ENCODE measurements around the gene SNX13. TPM values are rescaled to one million over a fixed set of nuclear protein-coding genes. Genes with fewer than 3 reads are reported as not detected.

The SNX13 gene
- total RNA-seq (ENCODE audit: insufficient read depth, low replicate concordance), result 78.0 TPM

DNA sequence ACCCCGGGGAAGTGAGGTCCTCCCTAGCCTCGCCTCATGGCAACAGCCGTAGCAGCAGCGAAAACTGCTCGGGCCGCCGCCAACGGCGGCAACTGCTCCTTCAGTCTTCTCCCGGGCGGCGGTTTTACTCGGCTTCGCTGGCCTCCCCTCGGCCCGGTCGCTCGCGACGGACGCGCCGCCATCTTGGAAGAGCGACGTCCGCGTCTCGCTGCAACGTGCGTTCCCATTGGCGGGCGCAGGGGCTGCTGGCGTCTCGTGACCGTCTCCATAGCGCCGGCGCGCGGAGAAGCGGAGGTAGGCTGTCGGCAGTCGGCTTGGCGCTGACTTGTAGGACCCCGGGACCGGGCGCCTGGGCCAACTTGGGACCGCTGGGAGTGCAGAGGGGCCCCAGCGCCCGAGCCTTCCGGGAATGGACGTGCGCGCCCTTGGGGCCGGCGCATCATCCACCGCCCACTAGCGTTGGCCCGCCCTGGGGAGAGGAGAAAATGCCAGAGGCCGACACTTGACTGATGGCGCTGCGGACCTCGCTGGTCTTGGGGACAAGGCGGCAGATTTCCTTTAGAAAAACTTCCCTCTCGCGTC lies at the start of gene SNX13:
Gene SNX13, minus strand, starts transcription at position 193 of the 582 bp plus-strand sequence. CDS start 199 bp downstream, outside the sequence.
- DNase-seq (ENCODE audit: low spot score), result peak; percentile 96

DNA sequence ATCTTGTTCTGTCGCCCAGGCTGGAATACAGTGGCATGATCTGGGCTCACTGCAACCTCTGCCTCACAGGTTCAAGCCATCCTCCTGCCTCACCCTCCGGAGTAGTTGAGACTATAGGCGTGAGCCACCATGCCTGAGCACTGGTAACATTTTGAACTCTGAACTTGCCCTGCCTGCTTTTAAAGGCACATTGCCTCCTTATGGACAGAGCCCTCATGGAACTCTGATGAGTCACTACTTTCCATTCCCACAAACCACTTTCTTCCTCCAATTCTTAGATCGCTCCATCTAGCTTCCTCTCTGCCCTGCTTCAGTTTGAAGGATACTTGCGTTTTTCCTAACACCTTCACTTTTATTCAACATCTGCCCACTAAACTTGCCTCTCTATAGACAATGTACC lies 49.3 kb upstream of the SNX13 start:
- DNase-seq (ENCODE audit: low spot score), result no peak

DNA sequence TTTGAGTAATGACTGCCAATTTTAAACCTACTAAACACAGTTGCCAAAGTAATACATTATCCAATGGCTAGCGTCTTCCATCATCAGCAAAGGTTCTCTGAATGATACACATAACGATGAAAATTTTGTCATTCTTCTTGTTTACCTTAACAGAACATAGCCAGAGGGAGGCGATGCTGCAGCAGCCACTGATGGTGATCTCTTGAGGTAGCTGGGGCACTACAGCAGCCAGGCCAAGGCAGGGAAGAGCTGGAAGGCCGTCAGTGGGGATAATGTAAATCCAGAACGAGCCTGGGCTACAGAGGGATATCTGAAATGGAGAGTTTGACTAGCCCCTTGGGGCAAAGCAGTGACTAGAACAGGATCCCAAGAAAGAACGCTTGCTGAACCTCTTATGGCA lies 48.6 kb upstream of the SNX13 start:
- DNase-seq (ENCODE audit: low spot score), result no peak

GRCh38 chr7:17988141-17988540 lies 47.8 kb upstream of the SNX13 start:
- DNase-seq (ENCODE audit: low spot score), result no peak

- peak; percentile 73 for DNase-seq (ENCODE audit: low spot score)
These were observed 46.6 kb upstream of the SNX13 start for GRCh38 chr7:17986851-17987250.

GRCh38 chr7:17985473-17986239 lies 45.4 kb upstream of the SNX13 start:
- no peak for DNase-seq (ENCODE audit: low spot score)

- DNase-seq (ENCODE audit: low spot score), result no peak
These were observed 44.0 kb upstream of the SNX13 start for GRCh38 chr7:17984288-17984687.

DNA sequence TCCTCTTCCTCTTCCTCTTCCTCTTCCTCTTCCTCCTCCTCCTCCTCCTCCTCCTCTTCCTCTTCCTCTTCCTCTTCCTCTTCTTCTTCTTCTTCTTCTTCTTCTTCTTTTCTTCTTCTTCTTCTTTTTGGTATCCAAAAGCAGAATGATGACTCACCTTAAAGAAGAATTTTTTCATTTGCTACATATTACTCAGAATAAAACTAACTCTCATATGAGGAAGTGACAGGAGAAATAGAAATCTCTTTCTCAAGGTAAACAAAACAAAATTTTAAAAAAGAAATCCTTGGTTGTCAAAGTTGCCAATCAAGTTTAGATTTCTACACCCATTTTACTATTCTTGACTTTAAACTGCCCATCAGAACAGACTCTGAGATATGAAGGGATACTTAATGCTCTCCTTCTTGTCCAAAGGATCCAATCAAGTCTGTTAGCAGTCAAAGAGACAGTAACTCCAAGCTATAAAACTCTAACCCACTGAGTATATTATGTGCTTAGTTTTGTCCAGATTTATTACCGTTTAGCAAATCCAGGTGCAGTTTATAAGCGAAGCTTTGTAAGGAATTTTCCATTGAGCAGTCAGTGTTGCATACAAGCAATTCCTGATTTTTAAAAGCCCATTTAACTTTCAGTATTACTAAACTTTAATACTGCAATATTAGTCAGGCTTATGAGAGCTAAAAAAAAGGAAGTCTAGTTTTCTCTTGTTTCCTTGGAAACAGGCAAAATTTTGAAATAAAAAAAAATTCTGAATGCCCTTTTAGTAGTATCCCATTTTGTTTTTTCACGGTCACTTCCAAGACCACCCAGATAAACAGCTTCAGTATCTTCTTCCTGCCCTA lies 43.1 kb upstream of the SNX13 start:
- peak; percentile 67 for DNase-seq (ENCODE audit: low spot score)

DNA sequence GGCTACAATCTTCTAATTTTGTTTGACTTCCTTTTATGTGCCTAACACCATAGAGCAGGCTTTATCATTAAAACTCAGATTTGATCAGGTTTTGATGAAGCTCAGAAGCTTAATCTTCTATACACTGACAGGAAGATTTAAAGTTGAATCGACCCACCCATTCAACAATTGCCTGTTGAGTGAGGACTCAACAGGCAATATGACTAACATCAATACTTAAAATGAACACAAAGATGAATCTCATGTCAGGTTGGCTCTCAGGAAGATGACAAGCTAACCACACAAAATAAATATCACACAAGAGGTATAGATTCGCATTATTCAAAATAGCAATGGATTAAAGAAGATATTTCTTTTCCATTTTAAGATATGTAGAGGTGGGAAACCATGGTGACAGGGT lies 36.7 kb upstream of the SNX13 start:
- no peak for DNase-seq (ENCODE audit: low spot score)

- DNase-seq (ENCODE audit: low spot score), result no peak
These were observed 31.1 kb upstream of the SNX13 start for GRCh38 chr7:17971411-17971810.

- no peak for DNase-seq (ENCODE audit: low spot score)
These were observed 28.8 kb upstream of the SNX13 start for GRCh38 chr7:17968791-17969715.

GRCh38 chr7:17966706-17967105 lies 26.4 kb upstream of the SNX13 start:
- no peak for DNase-seq (ENCODE audit: low spot score)

- no peak for DNase-seq (ENCODE audit: low spot score)
These were observed 25.3 kb upstream of the SNX13 start for GRCh38 chr7:17965603-17966002.

DNA sequence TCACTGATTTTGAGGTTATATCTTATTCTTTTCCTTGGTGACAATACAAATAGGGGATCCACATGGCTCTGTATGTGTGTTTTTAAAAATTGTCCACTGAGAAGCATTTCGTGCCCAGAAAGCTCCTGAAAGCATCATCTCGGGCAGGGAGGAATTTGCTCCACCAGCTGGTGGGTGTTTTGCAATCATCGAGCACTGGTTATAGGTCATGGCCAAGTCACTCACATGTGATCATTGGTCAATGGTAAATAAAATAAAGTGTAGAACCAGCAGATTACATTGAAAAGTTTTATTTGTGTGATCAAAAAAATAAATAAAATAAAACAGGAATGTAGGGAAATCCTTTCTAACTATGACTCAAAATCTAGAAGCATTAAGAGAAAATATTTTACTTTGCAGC lies 23.0 kb upstream of the SNX13 start:
- no peak for DNase-seq (ENCODE audit: low spot score)

- DNase-seq (ENCODE audit: low spot score), result no peak
These were observed 22.4 kb upstream of the SNX13 start for GRCh38 chr7:17962652-17963051.

DNA sequence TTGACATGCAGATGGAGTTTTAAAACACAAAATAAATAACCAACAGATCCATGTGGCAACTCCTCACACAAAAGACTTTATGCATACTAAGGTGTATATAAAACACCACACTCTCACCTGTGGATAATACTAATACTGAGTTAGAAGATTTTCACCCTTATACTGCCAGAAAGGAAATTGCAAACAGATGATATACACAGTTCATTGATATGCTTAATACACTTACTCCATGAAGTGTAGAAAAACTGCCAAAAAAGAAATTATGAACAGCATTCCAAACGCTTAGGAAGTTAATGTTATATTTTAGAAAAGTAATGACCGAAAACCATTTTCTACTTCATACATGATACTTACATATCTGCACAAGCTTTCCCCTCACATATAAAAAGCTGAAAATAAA lies 17.6 kb upstream of the SNX13 start:
- no peak for DNase-seq (ENCODE audit: low spot score)

DNA sequence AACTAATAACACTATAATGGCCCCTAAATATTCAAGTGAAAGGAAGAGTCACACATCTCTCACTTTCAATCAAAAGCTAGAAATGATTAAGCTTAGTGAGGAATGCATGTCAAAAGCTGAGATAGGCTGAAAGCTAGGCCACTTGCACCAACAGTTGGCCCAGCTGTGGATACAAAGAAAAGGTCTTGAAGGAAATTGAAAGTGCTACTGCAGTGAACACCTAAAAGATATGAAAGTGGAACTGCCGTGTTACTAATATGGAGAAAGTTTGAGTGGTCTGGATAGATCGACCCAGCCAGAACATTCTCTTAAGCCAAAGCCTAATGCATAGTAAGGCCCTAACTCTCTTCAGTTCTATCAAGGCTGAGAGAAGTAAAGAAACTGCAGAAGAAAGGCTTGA lies 12.1 kb upstream of the SNX13 start:
- DNase-seq (ENCODE audit: low spot score), result no peak

DNA sequence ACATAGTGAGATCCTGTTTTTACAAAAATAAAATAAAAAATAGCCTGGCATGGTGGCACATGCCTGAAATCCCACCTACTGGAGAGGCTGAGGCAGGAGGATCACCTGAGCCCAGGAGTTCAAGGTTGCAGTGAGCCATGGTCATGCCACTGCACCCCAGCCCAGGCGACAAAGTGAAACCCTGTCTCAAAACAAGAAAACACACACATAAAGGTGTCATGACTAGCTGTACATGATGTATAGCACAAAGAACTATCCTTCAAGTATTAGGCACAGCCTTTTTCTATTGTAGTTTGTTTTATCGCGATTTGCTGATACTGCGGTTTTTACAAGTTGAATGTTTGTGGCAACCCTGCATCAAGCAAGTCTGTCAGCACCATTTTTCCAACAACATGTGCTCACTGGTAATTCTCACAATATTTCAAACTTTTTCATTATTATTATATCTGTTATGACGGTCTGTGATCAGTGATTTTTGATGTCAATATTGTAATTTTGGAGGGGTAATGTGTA lies 11.5 kb upstream of the SNX13 start:
- no peak for DNase-seq (ENCODE audit: low spot score)

GRCh38 chr7:17948526-17949238 lies 8.4 kb upstream of the SNX13 start:
- no peak for DNase-seq (ENCODE audit: low spot score)

DNA sequence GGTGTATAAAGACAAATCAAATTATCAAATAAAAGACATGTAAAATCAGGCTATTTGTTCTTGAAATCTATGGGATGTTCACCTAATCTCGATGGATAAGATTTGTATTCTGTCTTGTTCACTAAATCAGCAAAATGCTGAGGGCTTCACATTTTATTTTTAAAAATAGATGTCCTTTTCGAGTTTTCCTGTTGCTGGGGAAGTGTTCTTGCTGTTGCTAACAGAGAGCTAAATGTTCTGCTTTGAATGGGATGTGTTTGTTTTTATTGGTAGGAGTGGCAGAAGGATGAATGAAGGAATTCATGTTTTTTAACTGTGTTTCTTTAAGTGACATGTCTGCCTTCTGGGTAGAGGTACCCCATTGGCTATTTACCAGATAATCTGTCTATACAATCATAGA lies 7.3 kb upstream of the SNX13 start:
- peak; percentile 37 for DNase-seq (ENCODE audit: low spot score)

DNA sequence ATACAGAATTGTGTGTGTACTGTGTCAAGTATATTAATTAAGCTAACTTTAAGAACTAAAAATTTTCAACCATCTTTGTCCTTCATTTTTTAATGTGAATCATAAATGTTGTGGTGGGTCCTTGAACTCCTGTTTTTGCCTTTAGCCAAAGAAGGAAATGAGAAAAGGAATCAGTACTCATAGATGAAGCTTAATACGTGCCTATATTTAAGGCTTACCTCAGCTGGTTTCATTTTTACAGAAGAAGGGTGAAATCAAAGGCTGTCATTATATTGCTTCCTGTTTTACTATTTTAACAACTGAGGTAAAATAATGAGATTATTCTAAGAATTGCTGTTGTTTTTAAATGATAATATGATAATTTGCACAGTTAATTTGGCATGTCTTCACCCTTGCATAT lies 6.3 kb upstream of the SNX13 start:
- DNase-seq (ENCODE audit: low spot score), result no peak

Data from umbilical cord (tissue), 2 donors.